Left cardiac atrium (tissue), 4 donors: ENCODE data around the gene MBNL1. TPM values are rescaled to one million over a fixed set of nuclear protein-coding genes. Genes with fewer than 3 reads are reported as not detected.

Experiments used
- ATAC-seq, 2 donors: fragments of 200-7000 bp; cut with Tn5 transposase; one replicate each; pipeline ENCODE4 v1.9.1; 2020; ENCODE audit warnings: mild to moderate bottlenecking in 2 of 2, moderate library complexity in 2 of 2
- DNase-seq: peaks from one replicate; pipeline ENCODE4 v3.0.0-alpha.2; 2020
- intact Hi-C, 2 donors: fragments of 100-400 bp; cut with DNase I; formaldehyde crosslinking; loops; one replicate each; pipeline versions ENCODE4 v1.14.1 to v1.15.1; 2022 to 2023
- total RNA-seq, 2 donors: library from RNA; stranded (reverse); fragmentation: NEBNext Ultra II Directional; extraction: Animal tissue kit (Norgen Biotek cat#: 25700); gene quantifications; one replicate each; pipeline ENCODE4 v1.2.1, GENCODE V29; 2021
- donor health status: DM: no; HTN: yes; CAD: no.
- donor health status: DM: no; HTN: yes; CAD: no; lungs with severe emphysema.
- donor health status: DM: yes; HTN: yes; CAD: no.
- donor health status: Dilated cardiomyopathy.

MBNL1 gene
- total RNA-seq, 2 donors from 2014 or later: 141 to 154 TPM

GRCh38 chr3:152267831-152268554 is 736 bp upstream of the MBNL1 start:
- ATAC-seq (no peak), DNase-seq (no peak)
- intact Hi-C loops: loop anchor here in 1 of 2 donors (5.0 to 10.0 kb wide), 2 partner anchors 34 to 137 kb away; no protein-coding TSS in a partner anchor

GRCh38 chr3:152269056-152269830 is 514 bp downstream of the MBNL1 start:
- intact Hi-C loops: loop anchor here in 1 of 2 donors (5.0 to 10.0 kb wide), 2 partner anchors 33 to 136 kb away; no protein-coding TSS in a partner anchor
- peak; percentile 81 for DNase-seq
- ATAC-seq: peak; percentile 84 to 87

- intact Hi-C loops: loop anchor here in 1 of 2 donors (5.0 to 10.0 kb wide), 3 partner anchors 32 to 172 kb away; no protein-coding TSS in a partner anchor
- ATAC-seq (peak; percentile 27 to 35), DNase-seq (no peak)
Measured at GRCh38 chr3:152269831-152270734, 1.4 kb downstream of the MBNL1 start.

GRCh38 chr3:152270937-152271336 is 2.2 kb downstream of the MBNL1 start:
- ATAC-seq (no peak), DNase-seq (no peak)
- intact Hi-C loops: loop anchor here in 1 of 2 donors (5.0 kb wide), 1 partner anchor 171 kb away; no protein-coding TSS in a partner anchor

- intact Hi-C loops: loop anchor here in 1 of 2 donors (5.0 kb wide), 1 partner anchor 171 kb away; no protein-coding TSS in a partner anchor
- ATAC-seq (no peak), DNase-seq (no peak)
Measured at GRCh38 chr3:152271501-152272236, 2.9 kb downstream of the MBNL1 start.

- no peak for DNase-seq
- intact Hi-C loops: loop anchor here in 1 of 2 donors (5.0 kb wide), 1 partner anchor 169 kb away; no protein-coding TSS in a partner anchor
- ATAC-seq: no peak
Measured at GRCh38 chr3:152272771-152273242, 4.1 kb downstream of the MBNL1 start.

GRCh38 chr3:152276681-152277080 is 8.0 kb downstream of the MBNL1 start:
- intact Hi-C loops: no loop called here
- no peak for DNase-seq
- ATAC-seq: no peak

- intact Hi-C loops: no loop called here
- DNase-seq (no peak), ATAC-seq (no peak)
Measured at GRCh38 chr3:152277198-152277597, 8.5 kb downstream of the MBNL1 start.

GRCh38 chr3:152278756-152279427 is 10.2 kb downstream of the MBNL1 start:
- peak in 1 of 2 donors; percentile 30 for ATAC-seq
- no peak for DNase-seq
- intact Hi-C loops: no loop called here

GRCh38 chr3:152279479-152279878 is 10.8 kb downstream of the MBNL1 start:
- intact Hi-C loops: no loop called here
- ATAC-seq (no peak), DNase-seq (no peak)

GRCh38 chr3:152280539-152280938 is 11.8 kb downstream of the MBNL1 start:
- ATAC-seq: no peak
- DNase-seq: no peak

GRCh38 chr3:152281133-152281713 is 12.5 kb downstream of the MBNL1 start:
- intact Hi-C loops: no loop called here
- peak; percentile 28 to 37 for ATAC-seq
- DNase-seq: no peak

More at GRCh38 chr3:152280539-152280938, 11.8 kb downstream of the MBNL1 start:
- intact Hi-C loops: no loop called here

GRCh38 chr3:152282813-152283212 is 14.1 kb downstream of the MBNL1 start:
- ATAC-seq (peak; percentile 35 to 70), DNase-seq (no peak)
- intact Hi-C loops: no loop called here

GRCh38 chr3:152283492-152284381 is 15.0 kb downstream of the MBNL1 start:
- intact Hi-C loops: no loop called here
- DNase-seq (no peak), ATAC-seq (no peak)

GRCh38 chr3:152284906-152285305 is 16.2 kb downstream of the MBNL1 start:
- ATAC-seq (no peak), DNase-seq (no peak)
- intact Hi-C loops: no loop called here

GRCh38 chr3:152285509-152285908 is 16.8 kb downstream of the MBNL1 start:
- no peak for DNase-seq
- no peak for ATAC-seq
- intact Hi-C loops: no loop called here
